Activated naive CD4-positive, alpha-beta T cell treated with anti-CD3 and anti-CD28 coated beads, Interleukin-2, amount 10 ng/mL, durations not matched to agents 7 days and 5 days (primary cell): Measurements from ENCODE around the gene CTNNBL1.

Source experiments
- CTCF ChIA-PET: fragments of 350-600 bp; sonication (Branson Sonifier 250); formaldehyde crosslinking; loops from one replicate; lab custom pipeline; 2021; ENCODE audit warnings: antibody characterized with exemption; lab: Charles Lee
- DNase-seq: peaks from one replicate; pipeline ENCODE4 v3.0.0-alpha.2; 2020
- H3K27ac Mint-ChIP-seq: one replicate; pipeline ENCODE4 v1.8.0; 2021; ENCODE audit warnings: mild to moderate bottlenecking, moderate library complexity, mixed read lengths
- H3K27me3 Mint-ChIP-seq: one replicate; pipeline ENCODE4 v1.8.0; 2021; ENCODE audit warnings: mild to moderate bottlenecking, mixed read lengths
- H3K36me3 Mint-ChIP-seq: one replicate; pipeline ENCODE4 v1.8.0; 2021; ENCODE audit warnings: mixed read lengths
- H3K4me1 Mint-ChIP-seq: one replicate; pipeline ENCODE4 v1.8.0; 2021; ENCODE audit warnings: mixed read lengths
- H3K4me3 Mint-ChIP-seq: one replicate; pipeline ENCODE4 v1.8.0; 2021; ENCODE audit warnings: mild to moderate bottlenecking, moderate library complexity, mixed read lengths
- H3K9me3 Mint-ChIP-seq: one replicate; pipeline ENCODE4 v1.8.0; 2021; ENCODE audit warnings: mixed read lengths

CTNNBL1 gene

GRCh38 chr20:37804584-37805566 lies 111.0 kb downstream of the CTNNBL1 start:
- DNase-seq, result peak; percentile 21
- Mint-ChIP-seq H3K4me1 (peaks cover 5% of the 10 kb centered on the region), H3K9me3 (no peaks in the 10 kb centered on the region), H3K36me3 (peaks cover 29% of the 10 kb centered on the region), H3K27ac (peak overlapping the region; percentile 24), H3K27me3 (no peaks in the 10 kb centered on the region), H3K4me3 (no peak overlapping the region)
- CTCF ChIA-PET, result no interaction called here

- DNase-seq, result no peak
- Mint-ChIP-seq H3K4me3 (no peak overlapping the region), H3K27ac (no peak overlapping the region), H3K4me1 (peaks cover 5% of the 10 kb centered on the region), H3K9me3 (no peaks in the 10 kb centered on the region), H3K27me3 (no peaks in the 10 kb centered on the region), H3K36me3 (peaks cover 27% of the 10 kb centered on the region)
- CTCF ChIA-PET, result no interaction called here
These were observed 113.8 kb downstream of the CTNNBL1 start for GRCh38 chr20:37807471-37808232.

GRCh38 chr20:37808233-37809070 lies 114.6 kb downstream of the CTNNBL1 start:
- Mint-ChIP-seq H3K36me3 (peaks cover 22% of the 10 kb centered on the region), H3K4me1 (peaks cover 5% of the 10 kb centered on the region), H3K27me3 (no peaks in the 10 kb centered on the region), H3K27ac (no peak overlapping the region), H3K9me3 (no peaks in the 10 kb centered on the region), H3K4me3 (no peak overlapping the region)
- no peak for DNase-seq
- CTCF ChIA-PET, result no interaction called here

GRCh38 chr20:37810027-37810426 lies 116.2 kb downstream of the CTNNBL1 start:
- Mint-ChIP-seq H3K9me3 (no peaks in the 10 kb centered on the region), H3K36me3 (peaks cover 12% of the 10 kb centered on the region), H3K27me3 (no peaks in the 10 kb centered on the region), H3K4me3 (no peak overlapping the region), H3K27ac (no peak overlapping the region), H3K4me1 (no peaks in the 10 kb centered on the region)
- CTCF ChIA-PET, result no interaction called here
- no peak for DNase-seq

GRCh38 chr20:37816003-37816402 lies 122.2 kb downstream of the CTNNBL1 start:
- Mint-ChIP-seq H3K27me3 (no peaks in the 10 kb centered on the region), H3K27ac (no peak overlapping the region), H3K4me3 (no peak overlapping the region), H3K36me3 (no peaks in the 10 kb centered on the region), H3K4me1 (no peaks in the 10 kb centered on the region), H3K9me3 (no peaks in the 10 kb centered on the region)
- no peak for DNase-seq
- CTCF ChIA-PET, result no interaction called here

GRCh38 chr20:37816726-37817125 lies 122.9 kb downstream of the CTNNBL1 start:
- Mint-ChIP-seq H3K9me3 (no peaks in the 10 kb centered on the region), H3K4me3 (no peak overlapping the region), H3K27ac (no peak overlapping the region), H3K27me3 (no peaks in the 10 kb centered on the region), H3K36me3 (no peaks in the 10 kb centered on the region), H3K4me1 (no peaks in the 10 kb centered on the region)
- no peak for DNase-seq
- CTCF ChIA-PET, result no interaction called here

GRCh38 chr20:37821696-37822095 lies 127.9 kb downstream of the CTNNBL1 start:
- H3K4me1 Mint-ChIP-seq, result no peaks in the 10 kb centered on the region
- DNase-seq, result no peak
- no peak overlapping the region for H3K4me3 Mint-ChIP-seq
- H3K9me3 Mint-ChIP-seq, result no peaks in the 10 kb centered on the region
- H3K27me3 Mint-ChIP-seq, result no peaks in the 10 kb centered on the region
- no peak overlapping the region for H3K27ac Mint-ChIP-seq
- CTCF ChIA-PET, result no interaction called here
- H3K36me3 Mint-ChIP-seq, result no peaks in the 10 kb centered on the region

- DNase-seq, result no peak
- Mint-ChIP-seq H3K9me3 (no peaks in the 10 kb centered on the region), H3K27me3 (no peaks in the 10 kb centered on the region), H3K4me3 (no peak overlapping the region), H3K27ac (no peak overlapping the region), H3K4me1 (no peaks in the 10 kb centered on the region), H3K36me3 (no peaks in the 10 kb centered on the region)
- CTCF ChIA-PET, result no interaction called here
These were observed 128.3 kb downstream of the CTNNBL1 start for GRCh38 chr20:37822141-37822601.

- Mint-ChIP-seq H3K36me3 (no peaks in the 10 kb centered on the region), H3K27ac (no peak overlapping the region), H3K4me1 (no peaks in the 10 kb centered on the region), H3K4me3 (no peak overlapping the region), H3K27me3 (no peaks in the 10 kb centered on the region), H3K9me3 (no peaks in the 10 kb centered on the region)
- CTCF ChIA-PET, result interaction anchor here (0.6 kb wide), 1 partner anchor 9 kb away, joined by 3 read pairs; no protein-coding TSS in a partner anchor
- DNase-seq, result no peak
These were observed 129.6 kb downstream of the CTNNBL1 start for GRCh38 chr20:37823296-37823980.

- DNase-seq, result no peak
- Mint-ChIP-seq H3K4me3 (no peak overlapping the region), H3K27ac (no peak overlapping the region), H3K27me3 (no peaks in the 10 kb centered on the region), H3K9me3 (no peaks in the 10 kb centered on the region), H3K36me3 (no peaks in the 10 kb centered on the region), H3K4me1 (no peaks in the 10 kb centered on the region)
- CTCF ChIA-PET, result no interaction called here
These were observed 133.8 kb downstream of the CTNNBL1 start for GRCh38 chr20:37827605-37828004.

- H3K27me3 Mint-ChIP-seq, result no peaks in the 10 kb centered on the region
- H3K4me3 Mint-ChIP-seq, result no peak overlapping the region
- no peak for DNase-seq
- H3K9me3 Mint-ChIP-seq, result no peaks in the 10 kb centered on the region
- CTCF ChIA-PET, result no interaction called here
- H3K4me1 Mint-ChIP-seq, result no peaks in the 10 kb centered on the region
- peak overlapping the region; percentile 63 for H3K27ac Mint-ChIP-seq
- no peaks in the 10 kb centered on the region for H3K36me3 Mint-ChIP-seq
These were observed 134.9 kb downstream of the CTNNBL1 start for GRCh38 chr20:37828684-37829083.

GRCh38 chr20:37829128-37829527 lies 135.3 kb downstream of the CTNNBL1 start:
- no peak for DNase-seq
- Mint-ChIP-seq H3K27ac (no peak overlapping the region), H3K4me1 (no peaks in the 10 kb centered on the region), H3K36me3 (no peaks in the 10 kb centered on the region), H3K27me3 (no peaks in the 10 kb centered on the region), H3K9me3 (no peaks in the 10 kb centered on the region), H3K4me3 (no peak overlapping the region)
- CTCF ChIA-PET, result no interaction called here

GRCh38 chr20:37833221-37833896 lies 139.5 kb downstream of the CTNNBL1 start:
- no peaks in the 10 kb centered on the region for H3K27me3 Mint-ChIP-seq
- no peak overlapping the region for H3K27ac Mint-ChIP-seq
- no peak for DNase-seq
- H3K4me1 Mint-ChIP-seq, result peaks cover 3% of the 10 kb centered on the region
- H3K4me3 Mint-ChIP-seq, result no peak overlapping the region
- CTCF ChIA-PET, result no interaction called here
- H3K36me3 Mint-ChIP-seq, result no peaks in the 10 kb centered on the region
- H3K9me3 Mint-ChIP-seq, result no peaks in the 10 kb centered on the region
